Mesenteric fat pad (tissue), 1 donor: Measurements from ENCODE around the gene ATG7. TPM values are rescaled to one million over a fixed set of nuclear protein-coding genes. Genes with fewer than 3 reads are reported as not detected.
"Not testable (repeated sequence)": the region's sequence is repeated elsewhere in the genome, so short reads cannot be mapped to it uniquely, and the experiment has no call there.

Experiments
- DNase-seq: peaks from one replicate; pipeline ENCODE4 v3.0.0-alpha.2; 2020; ENCODE audit warnings: low spot score
- total RNA-seq: library from RNA; stranded (reverse); fragmentation: NEBNext Ultra II Directional; extraction: Animal tissue kit (Norgen Biotek cat#: 25700); gene quantifications from one replicate; pipeline ENCODE4 v1.2.1, GENCODE V29; 2021
- donor health status: DM: yes; HTN: yes; CAD: no.

ATG7 gene
- total RNA-seq, 1 donor from 2014 or later: 48.0 TPM

GRCh38 chr3:11459186-11459824, 187.1 kb downstream of the ATG7 start:
- DNase-seq: no peak

GRCh38 chr3:11461226-11461625, 189.0 kb downstream of the ATG7 start:
- no peak for DNase-seq

GRCh38 chr3:11462673-11463072, 190.5 kb downstream of the ATG7 start:
- DNase-seq: not testable (repeated sequence)

- DNase-seq: no peak
Observed at GRCh38 chr3:11463591-11463990, 191.4 kb downstream of the ATG7 start.

GRCh38 chr3:11464356-11464755, 192.2 kb downstream of the ATG7 start:
- no peak for DNase-seq

- no peak for DNase-seq
Observed at GRCh38 chr3:11465744-11466616, 193.8 kb downstream of the ATG7 start.

- DNase-seq: no peak
Observed at GRCh38 chr3:11467875-11468274, 195.7 kb downstream of the ATG7 start.

- DNase-seq: no peak
Observed at GRCh38 chr3:11470031-11470853, 198.0 kb downstream of the ATG7 start.

GRCh38 chr3:11475324-11475723, 203.1 kb downstream of the ATG7 start:
- no peak for DNase-seq

GRCh38 chr3:11476735-11477144, 204.5 kb downstream of the ATG7 start:
- DNase-seq: no peak

GRCh38 chr3:11477407-11477911, 205.3 kb downstream of the ATG7 start:
- DNase-seq: no peak

- no peak for DNase-seq
Observed at GRCh38 chr3:11478167-11478566, 206.0 kb downstream of the ATG7 start.

- no peak for DNase-seq
Observed at GRCh38 chr3:11479221-11479620, 207.0 kb downstream of the ATG7 start.

- no peak for DNase-seq
Observed at GRCh38 chr3:11480663-11481298, 208.6 kb downstream of the ATG7 start.

GRCh38 chr3:11481556-11481955, 209.4 kb downstream of the ATG7 start:
- DNase-seq: no peak

GRCh38 chr3:11482021-11482420, 209.8 kb downstream of the ATG7 start:
- DNase-seq: no peak

- not testable (repeated sequence) for DNase-seq
Observed at GRCh38 chr3:11488356-11488755, 216.2 kb downstream of the ATG7 start.

- no peak for DNase-seq
Observed at GRCh38 chr3:11494131-11494916, 222.1 kb downstream of the ATG7 start.

- DNase-seq: no peak
Observed at GRCh38 chr3:11495948-11496557, 223.9 kb downstream of the ATG7 start.

- no peak for DNase-seq
Observed at GRCh38 chr3:11498177-11498576, 226.0 kb downstream of the ATG7 start.
